NCI-H446 (cell line): ENCODE measurements around the gene RDM1.

Source experiments
- DNase-seq, 2 experiments: peaks; one replicate each; lab custom pipeline; 2025; lab: John Stamatoyannopoulos, UW

The RDM1 gene

DNA sequence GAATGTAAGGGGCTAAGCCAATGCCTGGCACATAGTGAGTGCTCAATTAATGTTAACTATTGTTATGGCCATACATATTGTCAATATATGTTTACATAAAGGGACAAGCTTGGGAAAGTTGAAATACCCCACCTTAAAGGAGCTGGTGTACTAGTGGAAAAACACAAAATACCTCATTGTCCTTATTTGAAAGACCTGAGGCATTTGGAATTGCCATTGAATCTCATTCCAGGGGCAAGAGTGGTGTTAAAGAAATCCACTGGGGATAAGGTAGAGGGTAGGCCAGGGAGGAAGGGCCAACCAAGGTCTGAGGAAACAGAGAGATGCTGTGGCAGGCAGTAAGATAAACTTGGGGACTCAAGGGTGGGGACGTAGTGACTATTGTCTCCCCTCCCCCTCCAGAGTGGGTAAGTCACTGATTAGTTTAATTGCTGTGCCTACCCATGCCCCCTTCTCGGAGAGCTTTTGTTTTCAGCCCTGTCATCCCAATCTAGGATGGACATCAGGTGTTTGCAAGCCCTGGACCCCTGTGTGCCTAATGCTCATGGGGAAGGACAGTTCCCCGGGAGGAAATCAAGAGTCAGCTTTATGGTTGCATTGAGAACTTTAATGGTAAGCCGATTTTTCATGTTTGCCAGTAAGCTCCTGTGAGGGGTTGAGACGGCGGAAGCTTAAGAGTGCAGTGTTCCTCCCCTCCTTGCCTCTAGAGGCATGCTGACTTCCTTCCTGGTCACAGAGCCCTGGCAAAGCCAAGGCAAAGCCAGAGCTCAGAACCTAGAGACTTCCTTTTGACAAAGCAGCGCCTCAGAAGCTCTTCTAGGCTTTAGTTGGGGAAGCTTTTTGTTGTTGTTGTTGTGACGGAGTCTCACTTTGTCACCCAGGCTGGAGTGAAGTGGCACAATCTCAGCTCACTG, 59.4 kb downstream of the RDM1 start:
- DNase-seq, result no peak

DNA sequence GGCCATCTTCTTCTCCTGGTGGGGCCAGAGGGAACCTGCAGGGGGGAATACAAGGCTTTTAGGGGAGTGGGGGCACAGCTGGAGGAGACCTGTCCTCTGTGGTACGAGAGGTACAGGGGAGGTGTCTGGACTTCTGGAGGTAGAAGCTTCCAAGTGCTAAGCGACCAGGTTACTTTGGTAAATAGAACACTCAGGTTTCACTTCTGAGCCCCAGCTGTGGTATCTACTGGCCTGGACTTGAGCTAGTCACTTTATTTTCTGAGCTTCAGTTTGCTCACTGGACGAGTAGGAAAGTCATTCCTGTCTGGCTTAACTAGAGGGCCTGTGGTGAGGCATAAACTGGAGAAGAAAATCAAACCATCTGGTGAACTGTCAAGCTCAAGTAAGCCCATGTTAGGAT, 61.8 kb downstream of the RDM1 start, which contains the start of gene HEATR9:
TSS of gene HEATR9 (minus strand) at position 155 of the 400 bp plus-strand sequence. CDS start at position 6, 149 bp downstream.
- DNase-seq, result no peak
